Measurements from ENCODE around the gene WDR35. TPM values are rescaled to one million over a fixed set of nuclear protein-coding genes. Genes with fewer than 3 reads are reported as not detected.

The WDR35 gene
- total RNA-seq, 1 donor from 2014 or later, result 10.3 TPM

GRCh38 chr2:20005067-20005627 is 15.2 kb upstream of the WDR35 start:
- no peaks in the 10 kb centered on the region for H3K4me1 Mint-ChIP-seq (ENCODE audit: unreplicated experiment)
- H3K9me3 Mint-ChIP-seq (ENCODE audit: unreplicated experiment), result no peaks in the 10 kb centered on the region
- TF ChIP-seq CTCF (IDR thresholded peaks at IDR 0.05; ENCODE audit: unreplicated experiment), result no peak
- no peak overlapping the region for H3K4me3 Mint-ChIP-seq (ENCODE audit: unreplicated experiment)
- H3K27me3 Mint-ChIP-seq (ENCODE audit: unreplicated experiment), result peaks cover 4% of the 10 kb centered on the region
- H3K36me3 Mint-ChIP-seq (ENCODE audit: low read depth, unreplicated experiment), result no peaks in the 10 kb centered on the region
- H3K27ac Mint-ChIP-seq (ENCODE audit: unreplicated experiment), result no peak overlapping the region
- DNase-seq (ENCODE audit: low spot score), result no peak

- Mint-ChIP-seq H3K4me3 (ENCODE audit: unreplicated experiment) (no peak overlapping the region), H3K36me3 (ENCODE audit: low read depth, unreplicated experiment) (no peaks in the 10 kb centered on the region), H3K9me3 (ENCODE audit: unreplicated experiment) (no peaks in the 10 kb centered on the region), H3K27me3 (ENCODE audit: unreplicated experiment) (no peaks in the 10 kb centered on the region), H3K27ac (ENCODE audit: unreplicated experiment) (no peak overlapping the region), H3K4me1 (ENCODE audit: unreplicated experiment) (no peaks in the 10 kb centered on the region)
- DNase-seq (ENCODE audit: low spot score), result no peak
- no peak for TF ChIP-seq CTCF (IDR thresholded peaks at IDR 0.05; ENCODE audit: unreplicated experiment)
Measured at GRCh38 chr2:20001361-20001863, 11.5 kb upstream of the WDR35 start.

DNA sequence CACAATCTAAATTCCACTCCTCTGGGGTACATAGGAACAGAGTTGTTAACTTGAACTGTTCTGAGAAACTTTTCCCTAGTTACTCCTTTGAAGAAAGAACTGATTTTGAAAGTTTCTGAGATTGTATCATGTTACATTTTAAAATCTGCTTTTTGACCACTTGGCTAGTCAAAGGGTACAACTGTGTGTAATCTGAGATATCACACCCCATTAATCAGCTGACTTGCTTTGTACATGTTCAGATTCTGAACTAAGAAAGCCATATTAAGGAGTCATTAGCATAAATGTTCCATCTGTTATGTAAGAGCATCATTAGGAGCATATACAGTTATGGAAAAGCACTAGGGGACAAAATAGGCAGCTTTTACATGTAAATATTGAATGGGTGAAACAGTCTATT is 3.8 kb upstream of the WDR35 start:
- no peak for TF ChIP-seq CTCF (IDR thresholded peaks at IDR 0.05; ENCODE audit: unreplicated experiment)
- peaks cover 7% of the 10 kb centered on the region for H3K4me1 Mint-ChIP-seq (ENCODE audit: unreplicated experiment)

GRCh38 chr2:19991895-19992294 is 2.0 kb upstream of the WDR35 start:
- no peaks in the 10 kb centered on the region for H3K9me3 Mint-ChIP-seq (ENCODE audit: unreplicated experiment)
- no peak overlapping the region for H3K4me3 Mint-ChIP-seq (ENCODE audit: unreplicated experiment)
- no peaks in the 10 kb centered on the region for H3K36me3 Mint-ChIP-seq (ENCODE audit: low read depth, unreplicated experiment)
- DNase-seq (ENCODE audit: low spot score), result no peak
- H3K4me1 Mint-ChIP-seq (ENCODE audit: unreplicated experiment), result peaks cover 7% of the 10 kb centered on the region
- H3K27ac Mint-ChIP-seq (ENCODE audit: unreplicated experiment), result no peak overlapping the region
- H3K27me3 Mint-ChIP-seq (ENCODE audit: unreplicated experiment), result no peaks in the 10 kb centered on the region
- TF ChIP-seq CTCF (IDR thresholded peaks at IDR 0.05; ENCODE audit: unreplicated experiment), result no peak

More for the DNA sequence above, 3.8 kb upstream of the WDR35 start:
- Mint-ChIP-seq H3K4me3 (ENCODE audit: unreplicated experiment) (no peak overlapping the region), H3K27me3 (ENCODE audit: unreplicated experiment) (no peaks in the 10 kb centered on the region), H3K27ac (ENCODE audit: unreplicated experiment) (no peak overlapping the region), H3K36me3 (ENCODE audit: low read depth, unreplicated experiment) (no peaks in the 10 kb centered on the region), H3K9me3 (ENCODE audit: unreplicated experiment) (no peaks in the 10 kb centered on the region)
- DNase-seq (ENCODE audit: low spot score), result no peak

GRCh38 chr2:19990416-19990728 is 467 bp upstream of the WDR35 start:
- Mint-ChIP-seq H3K27me3 (ENCODE audit: unreplicated experiment) (no peaks in the 10 kb centered on the region), H3K4me1 (ENCODE audit: unreplicated experiment) (peaks cover 11% of the 10 kb centered on the region), H3K27ac (ENCODE audit: unreplicated experiment) (no peak overlapping the region)

More at GRCh38 chr2:19990416-19990728, 467 bp upstream of the WDR35 start:
- Mint-ChIP-seq H3K36me3 (ENCODE audit: low read depth, unreplicated experiment) (no peaks in the 10 kb centered on the region), H3K4me3 (ENCODE audit: unreplicated experiment) (peak overlapping the region; percentile 96), H3K9me3 (ENCODE audit: unreplicated experiment) (no peaks in the 10 kb centered on the region)
- no peak for TF ChIP-seq CTCF (IDR thresholded peaks at IDR 0.05; ENCODE audit: unreplicated experiment)
- DNase-seq (ENCODE audit: low spot score), result no peak

Measured in endothelial cell (in vitro differentiated cells).